Smooth muscle cell (in vitro differentiated cells): ENCODE results near the gene SMAD7. TPM values are rescaled to one million over a fixed set of nuclear protein-coding genes. Genes with fewer than 3 reads are reported as not detected.
"Not testable (repeated sequence)": the region's sequence is repeated elsewhere in the genome, so short reads cannot be mapped to it uniquely, and the experiment has no call there.

Source experiments
- DNase-seq: peaks from one replicate; lab custom pipeline; 2025; ENCODE audit not compliant: unreplicated experiment; lab: John Stamatoyannopoulos, UW
- H2AFZ ChIP-seq: fragments of 200-600 bp; sonication (generic); 2 replicates; pipeline ENCODE4 v1.6.0; 2016; ENCODE audit warnings: antibody characterized with exemption, low read depth, mild to moderate bottlenecking
- H3F3A ChIP-seq: fragments of 200-600 bp; sonication (generic); 2 replicates; pipeline ENCODE4 v1.6.0; 2017; ENCODE audit warnings: antibody characterized with exemption, low read depth
- H3K27ac ChIP-seq: fragments of 200-600 bp; sonication (generic); 2 replicates; pipeline ENCODE4 v1.5.1; 2016; ENCODE audit warnings: low read depth, mild to moderate bottlenecking
- H3K27me3 ChIP-seq: fragments of 200-600 bp; sonication (generic); 2 replicates; pipeline ENCODE4 v1.6.1; 2016; ENCODE audit warnings: low read depth, mild to moderate bottlenecking
- H3K36me3 ChIP-seq: fragments of 200-600 bp; sonication (generic); 2 replicates; pipeline ENCODE4 v1.5.1; 2016; ENCODE audit warnings: low read depth
- H3K4me1 ChIP-seq: fragments of 200-600 bp; sonication (generic); 2 replicates; pipeline ENCODE4 v1.5.1; 2016; ENCODE audit warnings: low read depth
- H3K4me2 ChIP-seq: fragments of 200-600 bp; sonication (generic); 2 replicates; pipeline ENCODE4 v1.6.0; 2016; ENCODE audit warnings: mild to moderate bottlenecking
- H3K4me3 ChIP-seq: fragments of 200-600 bp; sonication (generic); 2 replicates; pipeline ENCODE4 v1.5.1; 2016; ENCODE audit warnings: mild to moderate bottlenecking
- H3K79me2 ChIP-seq: fragments of 200-600 bp; sonication (generic); 2 replicates; pipeline ENCODE4 v1.6.0; 2016; ENCODE audit warnings: low read depth, mild to moderate bottlenecking
- H3K9ac ChIP-seq: fragments of 200-600 bp; sonication (generic); 2 replicates; pipeline ENCODE4 v1.6.0; 2016; ENCODE audit warnings: low read depth
- H3K9me3 ChIP-seq: fragments of 200-600 bp; sonication (generic); replicated peaks from 2 replicates; pipeline ENCODE4 v1.5.1; 2016; ENCODE audit warnings: low read depth
- H4K20me1 ChIP-seq: fragments of 200-600 bp; sonication (generic); 2 replicates; pipeline ENCODE4 v1.6.0; 2016; ENCODE audit warnings: low read depth
- CTCF ChIP-seq: fragments of 200-600 bp; sonication (generic); IDR thresholded peaks from 2 replicates; pipeline ENCODE4 v1.5.1; 2017; ENCODE audit warnings: borderline replicate concordance, mild to moderate bottlenecking, antibody characterized with exemption; ENCODE audit not compliant: insufficient read depth, poor library complexity, severe bottlenecking
- WGBS: methylation state at CpG from one replicate; pipeline ENCODE4 v1.1.7; 2016; ENCODE audit warnings: low lambda C conversion rate; 5-methylcytosine and 5-hydroxymethylcytosine counted together
- polyA plus RNA-seq: library from polyadenylated mRNA; unstranded; fragments of >200 nt; fragmentation: Nextera tagmentation; extraction: Ambion mirVana; gene quantifications from 2 replicates; pipeline ENCODE4 v1.2.1, GENCODE V29; 2016
- total RNA-seq: library from RNA; depleted of rRNA; stranded (reverse); fragments of >200 nt; gene quantifications from 2 replicates; pipeline ENCODE4 v1.2.3, GENCODE V29; 2014

Gene SMAD7
- total and polyA plus RNA-seq, 2 experiments from 2014 or later, result 114 to 134 TPM

GRCh38 chr18:48871391-48872166 lies 79.2 kb downstream of the SMAD7 start:
- TF ChIP-seq CTCF, result no peak
- H2AFZ ChIP-seq, result no peak overlapping the region
- no peaks in the 10 kb centered on the region for H3K9me3 ChIP-seq
- peaks cover 20% of the 10 kb centered on the region for H3K4me1 ChIP-seq
- H3K79me2 ChIP-seq, result peaks cover 27% of the 10 kb centered on the region
- H4K20me1 ChIP-seq, result no peaks in the 10 kb centered on the region
- H3K36me3 ChIP-seq, result no peaks in the 10 kb centered on the region
- H3K27me3 ChIP-seq, result no peaks in the 10 kb centered on the region
- H3K4me3 ChIP-seq, result no peak overlapping the region
- H3F3A ChIP-seq, result peaks cover 31% of the 10 kb centered on the region
- peak overlapping the region; percentile 100 for H3K27ac ChIP-seq
- peak overlapping the region; percentile 15 for H3K9ac ChIP-seq
- 81% methylated on average over 23 of the region's 23 CpGs for WGBS
- peak overlapping the region; percentile 77 for H3K4me2 ChIP-seq
- no peak for DNase-seq

DNA sequence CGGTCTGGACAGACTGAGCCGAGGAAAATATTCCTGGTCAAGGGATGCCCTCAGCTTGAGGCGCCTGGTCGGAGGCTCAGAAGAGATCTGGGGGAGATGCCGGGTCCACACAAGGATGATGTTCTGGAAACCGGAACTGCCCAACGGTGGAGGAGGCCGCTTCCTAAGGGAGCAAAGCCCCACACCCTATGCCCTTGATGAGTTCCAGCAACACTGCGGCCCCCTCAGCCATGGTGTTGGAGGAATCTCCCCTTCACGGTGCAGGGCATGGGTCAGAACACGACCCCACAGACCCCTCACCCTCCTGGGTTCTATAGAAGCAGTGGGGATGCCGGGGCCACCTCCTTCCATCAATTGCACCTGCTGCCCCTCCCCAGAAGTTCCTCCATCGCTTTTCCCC lies 79.8 kb downstream of the SMAD7 start:
- 92% methylated on average over 13 of the region's 13 CpGs for WGBS
- not testable (repeated sequence) for H3K4me3 ChIP-seq, H3K9me3 ChIP-seq, H3K27me3 ChIP-seq, DNase-seq, H2AFZ ChIP-seq, H4K20me1 ChIP-seq, H3K9ac ChIP-seq, H3K36me3 ChIP-seq, H3K4me2 ChIP-seq
- Histone ChIP-seq H3K27ac (peak overlapping the region; percentile 35), H3K4me1 (peaks cover 20% of the 10 kb centered on the region), H3F3A (peaks cover 31% of the 10 kb centered on the region), H3K79me2 (peaks cover 22% of the 10 kb centered on the region)
